Stimulated activated CD4-positive, alpha-beta T cell treated with anti-CD3 and anti-CD28 coated beads, TNF-alpha, amount 100 ng/mL, for 24 hours (primary cell): Measurements from ENCODE around the gene GIGYF2.
"Not testable (repeated sequence)": the region's sequence is repeated elsewhere in the genome, so short reads cannot be mapped to it uniquely, and the experiment has no call there.

Experiments used
- DNase-seq, 3 experiments: peaks; one replicate each; pipeline ENCODE4 v3.0.0-alpha.2; 2020; ENCODE audit warnings: low read depth in 3 of 3

The GIGYF2 gene

GRCh38 chr2:232894251-232894650, 197.1 kb downstream of the GIGYF2 start:
- DNase-seq, result no peak

- DNase-seq, result no peak
Observed at GRCh38 chr2:232894746-232895145, 197.6 kb downstream of the GIGYF2 start.

GRCh38 chr2:232896111-232896510, 199.0 kb downstream of the GIGYF2 start:
- DNase-seq, result no peak

DNA sequence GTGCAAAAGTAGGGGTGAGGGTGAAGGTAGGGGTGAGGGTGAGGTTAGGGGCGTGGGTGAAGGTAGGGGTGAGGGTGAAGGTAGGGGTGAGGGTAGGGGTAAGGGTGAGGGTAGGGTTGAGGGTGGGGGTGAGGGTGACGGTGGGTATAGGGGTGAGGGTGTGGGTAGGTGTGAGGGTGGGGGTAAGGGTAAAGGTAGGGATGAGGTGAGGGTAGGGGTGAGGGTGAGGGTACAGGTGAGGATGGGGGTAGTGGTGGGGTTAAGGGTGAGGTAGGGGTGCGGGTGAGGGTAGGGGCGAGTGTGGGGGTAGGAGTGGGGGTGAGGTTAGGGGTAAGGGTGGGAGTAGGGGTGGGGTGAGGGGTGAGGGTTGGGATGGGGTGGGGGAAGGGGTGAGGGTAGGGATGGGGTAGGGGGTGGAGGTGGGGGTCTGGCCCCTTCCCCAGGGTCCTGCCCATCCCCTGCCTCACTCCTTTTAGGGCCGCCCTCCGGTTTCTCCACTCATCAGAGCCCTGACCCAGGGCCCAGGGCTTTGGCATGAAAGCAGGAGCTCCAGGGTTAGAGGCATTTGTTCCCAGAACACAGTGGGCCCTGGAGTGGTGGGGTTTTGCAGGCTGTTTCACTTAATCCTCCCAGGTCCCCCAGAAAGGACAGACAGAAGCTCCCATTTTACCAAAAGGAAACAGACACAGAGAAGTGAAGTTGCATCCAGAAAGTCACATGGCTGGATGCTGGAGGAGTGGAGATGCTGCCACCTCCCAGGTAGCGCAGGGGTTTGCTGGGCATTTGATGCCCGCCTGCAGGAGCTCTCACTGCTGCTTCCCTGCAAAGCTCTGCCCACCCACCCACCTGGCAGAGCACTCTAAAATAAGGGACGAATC, 199.8 kb downstream of the GIGYF2 start:
- DNase-seq, result no peak

- DNase-seq, result peak in 2 of 3 experiments; percentile 16 to 66
Observed at GRCh38 chr2:232897598-232898408, 200.7 kb downstream of the GIGYF2 start.

DNA sequence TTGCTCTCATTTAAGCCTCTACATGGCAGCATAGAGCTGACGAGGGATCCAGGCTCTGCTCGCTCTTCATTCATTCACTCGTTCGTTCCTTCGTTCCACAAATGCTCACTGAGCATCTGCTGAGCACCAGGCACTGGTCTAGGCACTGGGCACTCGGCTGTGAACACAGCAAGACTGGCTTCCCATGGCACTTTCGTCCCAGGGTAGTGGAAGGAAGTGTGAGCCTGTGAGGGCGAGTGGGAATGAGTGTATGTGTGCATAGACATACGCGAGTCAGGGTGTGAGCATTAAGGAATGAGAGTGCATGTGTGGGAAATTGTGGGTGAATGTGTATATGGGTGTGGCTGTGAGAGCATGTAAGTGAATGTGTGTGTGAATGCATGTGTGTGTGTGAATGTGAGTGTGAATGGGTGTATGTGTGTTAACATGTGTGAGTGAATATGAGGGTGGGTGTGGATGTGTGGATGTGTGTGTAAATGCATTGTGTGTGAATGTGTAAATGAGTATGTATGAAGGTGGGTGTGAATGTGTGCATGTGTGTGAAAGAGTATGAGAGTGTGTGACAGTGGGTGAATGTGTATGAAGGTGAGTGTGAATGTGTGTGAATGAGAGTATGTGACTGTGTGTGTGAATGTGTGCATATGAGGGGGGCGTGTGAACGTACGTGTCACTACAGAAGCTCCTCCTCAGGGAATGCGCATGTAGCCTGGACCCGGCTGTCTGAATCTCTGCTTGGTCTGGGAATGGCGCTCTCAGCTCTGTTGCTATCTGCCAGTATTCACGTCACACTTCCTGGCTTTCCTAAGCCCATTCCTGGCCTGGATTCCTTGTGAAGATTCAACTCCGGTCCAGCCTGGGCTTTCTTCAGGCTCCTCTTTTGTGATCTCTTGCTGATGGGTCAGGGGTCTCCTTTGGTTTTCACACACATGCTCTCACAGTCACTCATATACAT, 201.7 kb downstream of the GIGYF2 start:
- DNase-seq, result no peak

GRCh38 chr2:232900811-232901735, 203.9 kb downstream of the GIGYF2 start:
- no peak for DNase-seq

DNA sequence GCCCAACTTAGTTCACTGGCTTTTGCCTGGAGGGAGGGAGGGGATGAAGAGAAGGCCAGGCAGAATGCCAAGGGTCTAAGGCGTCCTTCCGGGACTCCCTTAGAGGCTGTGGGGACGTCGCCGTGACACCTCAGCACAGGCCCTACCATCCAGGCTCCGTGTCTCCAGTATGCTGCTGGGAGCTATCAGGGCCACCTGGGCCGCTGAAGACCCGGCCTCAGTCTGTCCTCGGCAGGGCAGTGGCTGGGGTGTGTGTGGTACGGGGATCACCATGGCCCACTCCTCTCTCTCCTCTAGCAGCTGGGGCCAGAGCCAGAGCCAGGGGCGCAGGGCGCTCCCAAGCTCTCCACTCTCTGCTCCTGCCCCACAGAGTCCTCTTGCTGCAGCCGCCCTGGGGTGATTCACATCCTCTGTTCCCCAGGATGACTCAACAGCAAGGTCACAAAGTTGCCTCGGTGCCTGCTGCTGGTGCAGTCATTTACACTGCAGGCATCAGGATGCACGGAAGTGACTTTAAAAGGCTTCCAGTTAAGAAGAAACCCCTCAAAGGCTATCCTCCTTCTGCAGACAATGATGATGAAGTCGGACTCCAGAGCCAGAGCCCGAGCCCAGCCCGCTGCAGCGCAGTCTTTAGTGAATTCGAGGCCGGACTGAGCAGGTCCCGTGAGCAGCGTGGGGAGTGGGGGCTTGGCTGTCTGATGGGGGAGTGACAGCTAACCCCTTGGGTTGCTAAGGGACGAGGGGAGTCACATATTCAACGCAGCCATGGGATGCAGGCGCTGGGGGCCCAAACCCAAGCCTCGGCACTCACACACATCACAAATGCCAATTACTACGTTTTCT, 204.8 kb downstream of the GIGYF2 start:
- DNase-seq, result peak in 2 of 3 experiments; percentile 12 to 61

DNA sequence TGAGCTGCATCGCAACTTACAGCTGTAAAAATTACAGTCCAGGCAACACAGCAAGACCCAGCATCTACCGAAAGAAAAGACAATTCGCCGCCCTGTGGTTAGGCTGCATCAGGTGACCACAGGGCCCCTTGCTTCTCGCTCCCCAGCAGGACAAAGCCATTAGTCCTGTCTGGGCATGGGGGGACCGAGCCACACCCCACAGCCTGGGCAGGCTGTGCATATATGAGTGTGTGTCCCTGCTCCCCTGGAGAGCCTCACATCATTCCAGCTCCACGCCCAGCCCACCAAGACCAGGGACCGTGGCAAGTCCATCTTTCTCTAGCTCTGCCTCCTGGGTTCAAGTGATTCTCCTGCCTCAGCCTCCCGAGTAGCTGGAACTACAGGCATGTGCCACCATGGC, 206.9 kb downstream of the GIGYF2 start:
- DNase-seq, result no peak

DNA sequence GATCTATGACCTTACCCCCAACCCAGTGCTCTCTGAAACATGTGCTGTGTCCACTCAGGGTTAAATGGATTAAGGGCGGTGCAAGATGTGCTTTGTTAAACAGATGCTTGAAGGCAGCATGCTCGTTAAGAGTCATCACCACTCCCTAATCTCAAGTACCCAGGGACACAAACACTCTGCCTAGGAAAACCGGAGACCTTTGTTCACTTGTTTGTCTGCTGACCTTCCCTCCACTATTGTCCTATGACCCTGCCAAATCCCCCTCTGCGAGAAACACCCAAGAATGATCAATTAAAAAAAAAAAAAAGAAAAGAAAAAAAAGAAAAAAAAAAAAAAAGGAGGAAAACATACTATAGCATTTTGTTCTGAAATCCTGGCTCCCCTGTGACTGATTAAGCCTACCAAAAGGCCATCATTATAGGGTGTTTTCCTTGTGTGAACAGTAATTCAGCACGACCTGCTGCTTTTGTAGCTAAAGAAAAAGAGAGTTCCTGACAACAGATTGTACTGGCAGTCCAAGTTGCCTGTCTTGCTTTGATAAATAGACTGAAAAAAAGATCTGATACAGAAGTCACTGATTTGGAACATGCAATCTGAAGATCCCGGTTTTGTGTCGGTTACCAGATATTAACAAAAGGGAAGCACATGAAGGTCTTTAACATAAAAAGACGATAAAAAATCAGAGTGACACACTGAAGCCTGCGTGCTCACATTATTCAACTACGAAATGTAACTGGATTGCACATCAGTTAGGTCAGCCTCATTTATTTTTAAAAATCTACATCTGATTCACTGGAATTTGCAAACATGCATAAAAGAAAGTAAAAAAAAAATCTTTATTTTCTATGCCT, 210.0 kb downstream of the GIGYF2 start:
- DNase-seq, result not testable (repeated sequence)

DNA sequence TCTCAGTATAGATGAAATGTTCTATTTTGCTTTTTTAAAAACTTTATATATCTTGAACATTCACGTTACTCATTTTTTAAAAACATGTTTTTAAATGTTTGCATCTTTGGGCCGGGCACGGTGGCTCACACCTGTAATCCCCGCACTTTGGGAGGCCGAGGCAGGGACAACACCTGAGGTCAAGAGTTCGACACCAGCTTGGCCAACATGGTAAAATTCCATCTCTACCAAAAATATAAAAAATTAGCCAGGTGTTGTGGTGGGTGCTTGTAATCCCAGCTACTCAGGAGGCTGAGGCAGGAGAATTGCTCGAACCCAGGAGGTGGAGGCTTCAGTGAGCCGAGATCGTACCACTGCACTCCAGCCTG, 210.6 kb downstream of the GIGYF2 start:
- DNase-seq, result not testable (repeated sequence)

DNA sequence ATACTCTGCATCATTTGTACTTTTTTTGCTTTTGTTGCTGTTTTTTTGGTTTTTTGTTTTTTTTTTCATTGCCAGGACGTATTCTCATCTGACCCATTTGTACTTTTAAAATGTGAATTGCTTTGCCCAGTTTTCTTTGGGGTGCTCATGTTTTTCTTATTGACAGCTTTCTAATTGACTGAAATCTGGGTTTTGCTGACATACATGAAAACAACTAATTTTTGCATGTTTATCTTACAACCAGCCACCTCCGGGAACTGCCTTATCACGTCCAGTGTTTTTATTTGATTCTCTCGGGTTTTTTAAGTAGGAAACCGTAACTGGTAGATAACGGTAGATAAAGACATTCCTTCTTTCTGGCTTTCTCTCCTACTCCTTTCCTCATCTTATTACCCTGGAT, 211.6 kb downstream of the GIGYF2 start:
- DNase-seq, result no peak
